ENCODE data around the gene PRDX5.
A peak's percentile ranks its signal among the peaks of the same experiment; 100 is the strongest.

PRDX5 gene

DNA sequence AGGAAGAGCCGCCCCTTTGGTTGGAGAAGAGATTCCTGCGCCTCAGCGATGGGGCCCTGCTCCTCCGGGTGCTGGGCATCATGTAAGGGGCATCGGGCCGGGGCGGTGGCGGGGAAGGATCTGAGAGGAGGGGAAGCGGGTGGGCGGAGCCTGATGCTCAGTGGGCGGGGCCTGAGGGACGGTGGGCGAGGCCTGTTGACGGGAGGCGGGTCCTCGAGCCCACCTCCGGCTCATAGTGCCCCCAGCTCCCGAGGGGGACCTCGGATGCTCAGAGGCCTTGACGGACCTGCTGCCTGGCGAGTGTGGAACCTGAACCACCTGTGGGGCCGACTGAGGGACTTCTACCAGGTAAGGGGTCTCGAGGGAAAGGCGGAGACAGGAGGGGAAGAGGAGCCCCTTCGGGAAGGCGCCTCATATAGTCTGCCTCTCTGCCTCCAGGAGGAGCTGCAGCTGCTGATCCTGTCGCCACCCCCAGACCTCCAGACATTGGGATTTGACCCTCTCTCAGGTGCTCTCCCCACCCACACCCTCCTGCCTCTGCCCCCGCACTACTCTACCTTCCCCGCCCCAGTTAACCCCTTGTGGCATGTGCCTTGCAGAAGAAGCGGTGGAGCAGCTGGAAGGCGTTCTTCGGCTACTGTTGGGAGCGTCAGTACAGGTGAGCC lies 22.9 kb downstream of the PRDX5 start:
- TF ChIP-seq, protein P1, sequence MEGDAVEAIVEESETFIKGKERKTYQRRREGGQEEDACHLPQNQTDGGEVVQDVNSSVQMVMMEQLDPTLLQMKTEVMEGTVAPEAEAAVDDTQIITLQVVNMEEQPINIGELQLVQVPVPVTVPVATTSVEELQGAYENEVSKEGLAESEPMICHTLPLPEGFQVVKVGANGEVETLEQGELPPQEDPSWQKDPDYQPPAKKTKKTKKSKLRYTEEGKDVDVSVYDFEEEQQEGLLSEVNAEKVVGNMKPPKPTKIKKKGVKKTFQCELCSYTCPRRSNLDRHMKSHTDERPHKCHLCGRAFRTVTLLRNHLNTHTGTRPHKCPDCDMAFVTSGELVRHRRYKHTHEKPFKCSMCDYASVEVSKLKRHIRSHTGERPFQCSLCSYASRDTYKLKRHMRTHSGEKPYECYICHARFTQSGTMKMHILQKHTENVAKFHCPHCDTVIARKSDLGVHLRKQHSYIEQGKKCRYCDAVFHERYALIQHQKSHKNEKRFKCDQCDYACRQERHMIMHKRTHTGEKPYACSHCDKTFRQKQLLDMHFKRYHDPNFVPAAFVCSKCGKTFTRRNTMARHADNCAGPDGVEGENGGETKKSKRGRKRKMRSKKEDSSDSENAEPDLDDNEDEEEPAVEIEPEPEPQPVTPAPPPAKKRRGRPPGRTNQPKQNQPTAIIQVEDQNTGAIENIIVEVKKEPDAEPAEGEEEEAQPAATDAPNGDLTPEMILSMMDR (conservative IDR thresholded peaks at IDR 0.05; ENCODE audit: low read depth), result no peak
- ChIA-PET POLR2A (ENCODE audit: low non-redundant PET) (interaction anchor here (0.8 kb wide), 1 partner anchor 201 kb away, joined by 4 read pairs; no protein-coding TSS in a partner anchor), CTCF (interaction anchor here (0.6 to 3.0 kb wide), 3 partner anchors 9 to 207 kb away, joined by 3 to 30 read pairs (median 11); no protein-coding TSS in a partner anchor)
- DNase-seq (ENCODE audit: low spot score), result no peak
- peak overlapping the region; percentile 92 for H3K27ac ChIP-seq

DNA sequence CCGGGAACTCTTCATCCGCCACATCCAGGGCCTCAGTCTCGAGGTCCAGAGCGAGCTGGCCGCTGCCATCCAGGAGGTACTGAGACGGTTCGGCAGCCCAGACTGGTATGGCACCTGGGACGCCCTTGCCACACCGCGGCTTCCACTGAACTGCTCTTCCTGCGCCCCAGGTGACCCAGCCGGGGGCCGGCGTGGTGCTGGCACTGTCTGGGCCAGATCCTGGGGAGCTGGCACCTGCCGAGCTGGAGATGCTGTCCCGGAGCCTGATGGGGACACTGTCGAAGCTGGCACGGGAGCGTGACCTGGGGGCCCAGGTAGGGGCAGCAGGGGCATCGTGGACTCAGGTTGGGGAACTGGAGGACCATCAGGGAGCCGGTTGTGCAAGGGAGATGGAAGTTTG lies 23.5 kb downstream of the PRDX5 start:
- TF ChIP-seq, protein P1 (conservative IDR thresholded peaks at IDR 0.05; ENCODE audit: low read depth), result no peak
- no peak for DNase-seq (ENCODE audit: low spot score)
- ChIA-PET POLR2A (ENCODE audit: low non-redundant PET) (interaction anchor here (0.8 kb wide), 1 partner anchor 202 kb away, joined by 4 read pairs; no protein-coding TSS in a partner anchor), CTCF (interaction anchor here (0.5 to 3.0 kb wide), 5 partner anchors 9 to 206 kb away, joined by 3 to 30 read pairs (median 10); partner anchors contain the start of genes PRDX5 and TRMT112)
- H3K27ac ChIP-seq, result peak overlapping the region; percentile 92

DNA sequence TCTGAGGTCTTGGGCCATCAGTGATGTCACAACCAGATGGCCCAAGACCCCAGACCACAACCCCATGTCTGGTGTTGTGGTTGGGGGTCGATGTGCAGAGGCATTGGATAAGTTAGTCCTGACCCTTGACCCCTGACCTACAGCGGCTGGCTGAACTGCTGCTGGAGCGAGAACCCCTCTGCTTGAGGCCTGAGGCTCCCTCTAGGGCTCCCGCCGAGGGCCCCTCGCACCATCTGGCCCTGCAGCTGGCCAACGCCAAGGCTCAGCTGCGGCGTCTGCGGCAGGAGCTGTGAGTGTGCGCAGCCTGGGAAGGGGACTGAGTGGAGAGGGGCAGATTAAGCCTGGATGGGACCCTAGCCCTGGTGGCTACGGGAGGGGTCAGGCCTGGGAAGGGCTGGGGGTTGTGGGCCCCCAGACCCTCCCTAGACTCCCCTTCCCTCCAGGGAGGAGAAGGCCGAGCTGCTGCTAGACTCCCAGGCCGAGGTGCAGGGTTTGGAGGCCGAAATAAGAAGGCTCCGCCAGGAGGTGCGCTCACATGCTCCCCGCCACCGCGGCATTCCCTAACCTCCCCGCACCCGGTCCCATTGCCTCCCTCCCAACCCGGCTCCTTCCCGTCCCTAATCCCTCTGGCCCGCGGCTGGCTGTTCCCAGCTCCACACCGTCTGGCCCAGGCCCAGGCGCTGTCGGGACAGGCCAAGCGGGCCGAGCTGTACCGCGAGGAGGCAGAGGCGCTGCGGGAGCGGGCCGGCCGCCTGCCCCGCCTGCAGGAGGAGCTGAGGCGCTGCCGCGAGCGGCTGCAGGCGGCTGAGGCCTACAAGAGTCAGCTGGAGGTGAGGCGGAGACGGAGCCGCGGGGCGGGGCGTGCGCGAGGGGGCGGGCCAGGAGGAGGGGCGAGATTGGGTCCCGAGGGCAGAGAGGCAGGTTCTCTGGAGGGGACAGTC lies 24.2 kb downstream of the PRDX5 start:
- DNase-seq (ENCODE audit: low spot score), result peak; percentile 88
- ChIA-PET CTCF (interaction anchor here (0.5 to 3.0 kb wide), 11 partner anchors 10 to 658 kb away, joined by 3 to 30 read pairs (median 4); partner anchors contain the start of genes PRDX5 and TRMT112), POLR2A (ENCODE audit: low non-redundant PET) (interaction anchor here (0.5 to 1.2 kb wide), 4 partner anchors 10 to 1546 kb away, joined by 3 to 9 read pairs (median 4); partner anchors contain the start of genes FIBP, PRDX5 and TRMT112)
- TF ChIP-seq, protein P1 (conservative IDR thresholded peaks at IDR 0.05; ENCODE audit: low read depth), result peak; percentile 82
- H3K27ac ChIP-seq, result peak overlapping the region; percentile 92

DNA sequence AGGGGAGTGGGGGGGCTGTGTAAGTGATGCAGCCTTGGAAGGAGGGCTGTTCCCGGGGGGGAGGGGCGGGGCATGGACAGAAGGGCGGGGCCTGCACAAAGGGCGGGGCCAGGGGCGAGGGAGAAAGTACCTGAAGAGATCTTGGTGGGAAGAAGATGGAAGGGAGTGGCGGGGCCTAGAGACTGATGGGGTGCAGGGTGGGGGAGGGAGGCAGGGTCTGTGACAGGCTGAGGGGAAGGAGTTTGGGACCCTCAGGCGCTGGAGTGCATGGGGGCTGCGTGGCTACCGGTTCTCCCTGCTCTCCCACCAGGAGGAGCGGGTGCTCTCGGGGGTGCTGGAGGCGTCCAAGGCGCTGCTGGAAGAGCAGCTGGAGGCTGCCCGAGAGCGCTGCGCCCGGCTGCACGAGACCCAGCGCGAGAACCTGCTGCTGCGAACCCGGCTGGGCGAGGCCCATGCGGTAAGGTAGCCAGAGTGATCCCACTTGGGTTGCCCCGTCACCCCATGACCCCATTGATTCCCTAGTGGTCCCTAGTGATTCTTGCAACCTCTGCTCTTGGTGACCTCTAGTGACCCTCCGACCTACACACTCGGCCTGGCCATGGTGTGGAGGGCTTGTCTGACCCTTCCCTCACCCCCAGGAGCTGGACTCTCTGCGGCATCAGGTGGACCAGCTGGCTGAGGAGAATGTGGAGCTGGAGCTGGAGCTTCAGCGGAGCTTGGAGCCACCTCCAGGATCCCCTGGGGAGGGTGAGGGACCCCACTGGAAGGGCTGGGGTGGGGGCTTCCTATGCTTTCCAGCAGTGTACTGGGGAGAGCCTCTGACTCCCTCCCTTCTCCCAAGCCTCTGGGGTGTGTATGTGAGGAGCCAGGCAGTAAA lies 25.2 kb downstream of the PRDX5 start:
- no peak for DNase-seq (ENCODE audit: low spot score)
- CTCF ChIA-PET, result interaction anchor here (0.6 to 3.0 kb wide), 12 partner anchors 9 to 657 kb away, joined by 3 to 30 read pairs (median 4); partner anchors contain the start of genes PRDX5 and TRMT112
- TF ChIP-seq, protein P1 (conservative IDR thresholded peaks at IDR 0.05; ENCODE audit: low read depth), result no peak
- H3K27ac ChIP-seq, result peak overlapping the region; percentile 92
- POLR2A ChIA-PET (ENCODE audit: low non-redundant PET), result interaction anchor here (0.9 to 1.2 kb wide), 2 partner anchors 9 to 25 kb away, joined by 3 to 9 read pairs; partner anchors contain the start of genes PRDX5 and TRMT112

DNA sequence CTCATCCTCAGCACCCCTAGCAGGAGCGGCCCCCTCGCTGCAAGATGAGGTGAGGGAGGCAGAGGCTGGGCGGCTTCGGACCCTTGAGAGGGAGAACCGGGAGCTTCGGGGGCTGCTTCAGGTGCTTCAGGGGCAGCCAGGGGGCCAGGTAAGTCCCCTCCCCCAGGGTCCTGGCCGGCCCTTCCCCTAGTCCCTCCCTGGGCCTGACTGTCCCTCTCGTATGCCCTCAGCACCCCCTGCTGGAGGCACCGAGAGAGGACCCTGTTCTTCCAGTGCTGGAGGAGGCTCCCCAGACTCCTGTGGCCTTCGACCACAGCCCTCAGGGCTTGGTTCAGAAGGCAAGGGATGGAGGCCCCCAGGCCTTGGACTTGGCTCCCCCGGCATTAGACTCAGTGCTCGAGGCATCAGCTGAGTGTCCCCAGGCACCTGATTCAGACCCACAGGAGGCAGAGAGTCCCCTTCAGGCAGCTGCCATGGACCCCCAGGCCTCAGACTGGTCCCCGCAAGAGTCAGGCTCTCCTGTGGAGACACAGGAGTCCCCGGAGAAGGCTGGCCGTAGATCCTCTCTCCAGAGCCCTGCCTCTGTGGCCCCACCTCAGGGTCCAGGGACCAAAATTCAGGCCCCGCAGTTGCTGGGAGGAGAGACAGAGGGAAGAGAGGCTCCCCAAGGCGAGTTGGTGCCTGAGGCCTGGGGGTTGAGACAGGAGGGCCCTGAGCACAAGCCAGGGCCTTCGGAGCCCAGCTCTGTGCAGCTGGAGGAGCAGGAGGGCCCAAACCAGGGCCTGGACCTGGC lies 26.0 kb downstream of the PRDX5 start:
- TF ChIP-seq, protein P1 (conservative IDR thresholded peaks at IDR 0.05; ENCODE audit: low read depth), result no peak; the same call in 1 of the 2 replicates
- ChIA-PET POLR2A (ENCODE audit: low non-redundant PET) (interaction anchor here (0.6 kb wide), 1 partner anchor 18 kb away, joined by 6 read pairs; no protein-coding TSS in a partner anchor), CTCF (interaction anchor here (0.6 to 1.6 kb wide), 4 partner anchors 9 to 162 kb away, joined by 3 to 5 read pairs (median 3); no protein-coding TSS in a partner anchor)
- no peak for DNase-seq (ENCODE audit: low spot score)
- H3K27ac ChIP-seq, result peak overlapping the region; percentile 92

Data from RWPE1 (cell line).